ENCODE data around the gene SDCBP2.

GRCh38 chr20:1377984-1378734 is 49.2 kb upstream of the SDCBP2 start:
- no peak for TF ChIP-seq CTCF (IDR thresholded peaks at IDR 0.05)
- no peak for TF ChIP-seq ELF1 (IDR thresholded peaks at IDR 0.05)
- no peak for TF ChIP-seq NRF1 (IDR thresholded peaks at IDR 0.05; ENCODE audit: low read depth, low read length)
- TF ChIP-seq RFX5 (IDR thresholded peaks at IDR 0.05; ENCODE audit: low read length): no peak
- no peak; the same call in 1 of the 2 replicates for TF ChIP-seq POLR2AphosphoS5 (IDR thresholded peaks at IDR 0.05; ENCODE audit: low read depth, low read length)
- TF ChIP-seq RAD21 (IDR thresholded peaks at IDR 0.05; ENCODE audit: low read length): no peak
- TF ChIP-seq EP300 (IDR thresholded peaks at IDR 0.05; ENCODE audit: borderline replicate concordance in 1 of 2, low read depth in 1 of 2, low read length in 1 of 2): no peak
- TF ChIP-seq REST (IDR thresholded peaks at IDR 0.05; ENCODE audit: low read depth, low read length): no peak
- TF ChIP-seq SIN3A (IDR thresholded peaks at IDR 0.05; ENCODE audit: borderline replicate concordance, low read depth, low read length): no peak
- TF ChIP-seq FOXM1 (IDR thresholded peaks at IDR 0.05; ENCODE audit: low read depth): no peak
- TF ChIP-seq TEAD4 (IDR thresholded peaks at IDR 0.05; ENCODE audit: borderline replicate concordance, insufficient read depth): no peak
- TF ChIP-seq YY1 (IDR thresholded peaks at IDR 0.05; ENCODE audit: low read depth): no peak
- TF ChIP-seq FOXJ3 (CRISPR knock-in tag; IDR thresholded peaks at IDR 0.05): no peak
- TF ChIP-seq MAX (IDR thresholded peaks at IDR 0.05; ENCODE audit: low read depth): no peak
